Erythroblast (primary cell): ENCODE results near the gene RGS12.

Experiments
- DNase-seq, 2 experiments: peaks; one replicate each; lab custom pipeline; 2025; lab: John Stamatoyannopoulos, UW
- GATA1 ChIP-seq: IDR thresholded peaks from 2 replicates; pipeline ENCODE4 v1.6.1; 2011; ENCODE audit warnings: low read depth, mild to moderate bottlenecking, control low read depth, low read length, moderate library complexity
- POLR2A ChIP-seq: IDR thresholded peaks from 2 replicates; pipeline ENCODE4 v1.6.1; 2011; ENCODE audit warnings: mild to moderate bottlenecking, low read length

Gene RGS12

GRCh38 chr4:3311489-3312171 is 18.8 kb downstream of the RGS12 start:
- TF ChIP-seq POLR2A (no peak), GATA1 (no peak)
- no peak for DNase-seq

- TF ChIP-seq GATA1 (no peak), POLR2A (no peak)
- DNase-seq, result no peak
Measured at GRCh38 chr4:3312362-3312761, 19.5 kb downstream of the RGS12 start.

GRCh38 chr4:3313139-3313538 is 20.3 kb downstream of the RGS12 start:
- DNase-seq, result no peak
- no peak for TF ChIP-seq GATA1
- no peak for TF ChIP-seq POLR2A

GRCh38 chr4:3313556-3314228 is 20.9 kb downstream of the RGS12 start:
- DNase-seq, result no peak
- TF ChIP-seq POLR2A, result no peak
- TF ChIP-seq GATA1, result no peak

GRCh38 chr4:3314706-3315260 is 22.0 kb downstream of the RGS12 start:
- DNase-seq, result no peak
- no peak for TF ChIP-seq GATA1
- TF ChIP-seq POLR2A, result no peak

- TF ChIP-seq GATA1 (no peak), POLR2A (no peak)
- no peak for DNase-seq
Measured at GRCh38 chr4:3315566-3315965, 22.7 kb downstream of the RGS12 start.

GRCh38 chr4:3316146-3316545 is 23.3 kb downstream of the RGS12 start:
- TF ChIP-seq POLR2A (no peak), GATA1 (no peak)
- no peak for DNase-seq

- no peak for TF ChIP-seq POLR2A
- no peak for TF ChIP-seq GATA1
- DNase-seq, result no peak
Measured at GRCh38 chr4:3317011-3317655, 24.3 kb downstream of the RGS12 start.

- no peak for TF ChIP-seq POLR2A
- no peak for TF ChIP-seq GATA1
Measured at GRCh38 chr4:3317656-3318211, 24.9 kb downstream of the RGS12 start.

GRCh38 chr4:3318561-3319021 is 25.8 kb downstream of the RGS12 start:
- no peak for TF ChIP-seq POLR2A
- TF ChIP-seq GATA1, result no peak
- DNase-seq, result no peak

More at GRCh38 chr4:3317656-3318211, 24.9 kb downstream of the RGS12 start:
- no peak for DNase-seq

- no peak for DNase-seq
- TF ChIP-seq POLR2A (no peak), GATA1 (no peak)
Measured at GRCh38 chr4:3320361-3321023, 27.7 kb downstream of the RGS12 start.

GRCh38 chr4:3321295-3321889 is 28.6 kb downstream of the RGS12 start:
- DNase-seq, result no peak
- TF ChIP-seq GATA1 (no peak), POLR2A (no peak)

- TF ChIP-seq GATA1 (no peak), POLR2A (no peak)
- no peak for DNase-seq
Measured at GRCh38 chr4:3322059-3322550, 29.3 kb downstream of the RGS12 start.
